Nephron progenitor cell (in vitro differentiated cells): ENCODE data around the gene IRS1.

ENCODE experiments used
- DNase-seq: peaks from one replicate; pipeline ENCODE4 v3.0.0; 2021
- H3K27ac Mint-ChIP-seq: 2 replicates; pipeline ENCODE4 v1.8.0; 2021; ENCODE audit warnings: mild to moderate bottlenecking, moderate library complexity, mixed read lengths
- H3K27me3 Mint-ChIP-seq: 2 replicates; pipeline ENCODE4 v1.8.0; 2021; ENCODE audit warnings: mild to moderate bottlenecking, low read depth, mixed read lengths; ENCODE audit not compliant: poor library complexity
- H3K36me3 Mint-ChIP-seq: 2 replicates; pipeline ENCODE4 v1.8.0; 2021; ENCODE audit warnings: low read depth, mixed read lengths
- H3K4me1 Mint-ChIP-seq: 2 replicates; pipeline ENCODE4 v1.8.0; 2021; ENCODE audit warnings: mixed read lengths
- H3K4me3 Mint-ChIP-seq: 2 replicates; pipeline ENCODE4 v1.8.0; 2021; ENCODE audit warnings: mild to moderate bottlenecking, moderate library complexity, mixed read lengths
- H3K9me3 Mint-ChIP-seq: 2 replicates; pipeline ENCODE4 v1.8.0; 2021; ENCODE audit warnings: mild to moderate bottlenecking, moderate library complexity, mixed read lengths
- TF ChIP-seq, protein P1 (sequence below): fragments of 200-600 bp; sonication (generic); IDR thresholded peaks from 2 replicates; pipeline ENCODE4 v1.5.0; 2021; ENCODE audit warnings: antibody characterized with exemption

IRS1 gene

DNA sequence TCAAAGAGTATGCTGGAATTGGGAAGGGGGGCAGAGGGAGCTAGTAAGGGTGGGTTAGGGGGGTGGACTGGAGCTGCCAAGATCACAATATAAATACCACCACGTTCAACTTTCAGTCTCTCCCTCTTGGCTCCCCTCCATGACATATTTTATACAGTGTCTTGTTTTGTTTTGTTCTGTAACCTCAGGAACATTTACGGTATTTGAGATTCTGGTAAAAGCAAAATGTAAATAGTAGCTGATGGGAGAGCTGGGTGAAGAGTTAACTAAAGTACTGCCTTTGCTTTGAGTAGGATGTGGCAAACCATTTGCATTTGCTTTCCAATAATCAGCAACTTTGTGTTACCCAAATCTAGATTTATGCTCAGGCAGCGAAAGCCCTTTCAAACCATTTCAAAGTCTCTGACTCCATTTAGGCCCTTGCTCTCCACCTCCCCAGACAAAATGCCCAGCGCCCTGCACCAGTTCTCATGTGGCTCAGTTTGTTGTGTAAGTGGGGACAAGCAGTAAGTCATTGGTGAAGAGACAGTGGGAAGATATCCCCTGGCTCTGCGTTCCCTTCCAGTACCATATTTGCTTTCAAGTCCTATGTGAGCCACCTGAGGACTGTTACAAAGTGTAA, 17.4 kb downstream of the IRS1 start:
- DNase-seq, result no peak
- peak overlapping the region; percentile 39 for H3K27ac Mint-ChIP-seq
- H3K4me1 Mint-ChIP-seq, result peaks cover 12% of the 10 kb centered on the region
- peaks cover 66% of the 10 kb centered on the region for H3K36me3 Mint-ChIP-seq
- TF ChIP-seq, protein P1, sequence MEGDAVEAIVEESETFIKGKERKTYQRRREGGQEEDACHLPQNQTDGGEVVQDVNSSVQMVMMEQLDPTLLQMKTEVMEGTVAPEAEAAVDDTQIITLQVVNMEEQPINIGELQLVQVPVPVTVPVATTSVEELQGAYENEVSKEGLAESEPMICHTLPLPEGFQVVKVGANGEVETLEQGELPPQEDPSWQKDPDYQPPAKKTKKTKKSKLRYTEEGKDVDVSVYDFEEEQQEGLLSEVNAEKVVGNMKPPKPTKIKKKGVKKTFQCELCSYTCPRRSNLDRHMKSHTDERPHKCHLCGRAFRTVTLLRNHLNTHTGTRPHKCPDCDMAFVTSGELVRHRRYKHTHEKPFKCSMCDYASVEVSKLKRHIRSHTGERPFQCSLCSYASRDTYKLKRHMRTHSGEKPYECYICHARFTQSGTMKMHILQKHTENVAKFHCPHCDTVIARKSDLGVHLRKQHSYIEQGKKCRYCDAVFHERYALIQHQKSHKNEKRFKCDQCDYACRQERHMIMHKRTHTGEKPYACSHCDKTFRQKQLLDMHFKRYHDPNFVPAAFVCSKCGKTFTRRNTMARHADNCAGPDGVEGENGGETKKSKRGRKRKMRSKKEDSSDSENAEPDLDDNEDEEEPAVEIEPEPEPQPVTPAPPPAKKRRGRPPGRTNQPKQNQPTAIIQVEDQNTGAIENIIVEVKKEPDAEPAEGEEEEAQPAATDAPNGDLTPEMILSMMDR, result no peak
- H3K9me3 Mint-ChIP-seq, result peaks cover 29% of the 10 kb centered on the region
- no peak overlapping the region for H3K4me3 Mint-ChIP-seq
- H3K27me3 Mint-ChIP-seq, result no peaks in the 10 kb centered on the region

GRCh38 chr2:226780431-226780830, 19.2 kb downstream of the IRS1 start:
- DNase-seq, result no peak
- Mint-ChIP-seq H3K9me3 (peaks cover 37% of the 10 kb centered on the region), H3K4me1 (peaks cover 12% of the 10 kb centered on the region), H3K27me3 (no peaks in the 10 kb centered on the region), H3K36me3 (peaks cover 67% of the 10 kb centered on the region), H3K27ac (no peak overlapping the region), H3K4me3 (no peak overlapping the region)
- TF ChIP-seq, protein P1, result no peak

- TF ChIP-seq, protein P1, result no peak
- no peaks in the 10 kb centered on the region for H3K27me3 Mint-ChIP-seq
- H3K4me1 Mint-ChIP-seq, result peaks cover 25% of the 10 kb centered on the region
- H3K4me3 Mint-ChIP-seq, result no peak overlapping the region
- H3K9me3 Mint-ChIP-seq, result peaks cover 45% of the 10 kb centered on the region
- H3K27ac Mint-ChIP-seq, result no peak overlapping the region
- DNase-seq, result no peak
- peaks cover 75% of the 10 kb centered on the region for H3K36me3 Mint-ChIP-seq
Observed at GRCh38 chr2:226777611-226778010, 22.0 kb downstream of the IRS1 start.

- Mint-ChIP-seq H3K9me3 (peaks cover 45% of the 10 kb centered on the region), H3K36me3 (peaks cover 69% of the 10 kb centered on the region), H3K27me3 (no peaks in the 10 kb centered on the region), H3K4me1 (peaks cover 25% of the 10 kb centered on the region), H3K4me3 (no peak overlapping the region), H3K27ac (no peak overlapping the region)
- no peak for DNase-seq
- TF ChIP-seq, protein P1, result no peak
Observed at GRCh38 chr2:226776104-226776503, 23.5 kb downstream of the IRS1 start.

DNA sequence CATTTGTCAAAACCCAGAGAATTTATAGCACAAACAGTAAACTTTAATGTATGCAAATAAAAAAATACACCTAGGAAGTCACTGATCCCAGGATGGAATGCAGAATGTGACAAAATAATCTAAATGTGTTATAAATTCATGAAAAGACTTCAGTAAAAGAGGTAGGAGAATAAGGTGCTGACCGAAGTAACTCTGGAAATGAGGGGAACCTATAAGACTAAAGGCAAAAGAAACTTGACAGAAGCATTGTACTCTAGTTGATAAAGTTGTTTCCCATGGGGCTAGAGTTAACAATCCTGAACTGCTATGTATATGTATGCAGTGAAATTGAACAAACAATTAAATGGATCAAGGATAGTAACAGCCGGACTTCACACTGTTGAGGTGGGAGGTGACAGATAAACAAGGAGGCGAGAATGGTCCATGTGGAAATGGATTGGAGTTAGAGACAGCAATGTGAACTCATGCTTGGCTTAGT, 24.5 kb downstream of the IRS1 start:
- peaks cover 4% of the 10 kb centered on the region for H3K27me3 Mint-ChIP-seq
- H3K4me3 Mint-ChIP-seq, result no peak overlapping the region
- H3K27ac Mint-ChIP-seq, result no peak overlapping the region
- peaks cover 45% of the 10 kb centered on the region for H3K9me3 Mint-ChIP-seq
- no peak for DNase-seq
- H3K36me3 Mint-ChIP-seq, result peaks cover 64% of the 10 kb centered on the region
- TF ChIP-seq, protein P1, result no peak
- H3K4me1 Mint-ChIP-seq, result peaks cover 28% of the 10 kb centered on the region

DNA sequence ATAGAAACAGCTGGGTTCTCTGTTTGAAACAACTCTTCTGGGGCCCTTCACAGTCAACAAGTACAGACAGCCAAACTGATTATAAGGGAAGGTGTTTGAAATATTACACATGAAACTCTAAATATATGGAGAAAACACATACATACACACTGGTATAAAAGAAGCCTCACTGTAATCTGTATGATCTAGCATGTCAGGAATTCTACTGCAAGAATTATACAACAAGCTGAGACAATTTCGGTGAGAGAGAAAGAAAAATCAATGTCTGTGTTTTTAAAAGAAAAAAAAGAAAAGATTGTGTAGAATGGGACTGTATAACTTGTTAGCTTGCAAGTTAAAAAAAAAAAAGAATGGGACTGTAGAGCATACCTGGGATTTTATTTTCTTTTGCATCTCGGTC, 26.3 kb downstream of the IRS1 start:
- no peak overlapping the region for H3K4me3 Mint-ChIP-seq
- peaks cover 28% of the 10 kb centered on the region for H3K4me1 Mint-ChIP-seq
- peaks cover 51% of the 10 kb centered on the region for H3K36me3 Mint-ChIP-seq
- peak overlapping the region; percentile 89 for H3K27ac Mint-ChIP-seq
- H3K27me3 Mint-ChIP-seq, result peaks cover 4% of the 10 kb centered on the region
- peaks cover 40% of the 10 kb centered on the region for H3K9me3 Mint-ChIP-seq
- TF ChIP-seq, protein P1, result no peak
- no peak for DNase-seq
